Measurements from ENCODE around the gene TAF6. TPM values are rescaled to one million over a fixed set of nuclear protein-coding genes. Genes with fewer than 3 reads are reported as not detected.

TAF6 gene
- total and polyA plus RNA-seq, 2 experiments from 2014 or later: 56.3 to 141 TPM

- DNase-seq (ENCODE audit: low spot score) (no peak), ATAC-seq (no peak)
- Histone ChIP-seq H3K4me1 (ENCODE audit: insufficient read depth) (peaks cover 7% of the 10 kb centered on the region; the same call in 1 of the 2 replicates), H3K27me3 (ENCODE audit: insufficient read depth) (no peaks in the 10 kb centered on the region), H4K20me1 (replicated peaks; ENCODE audit: insufficient read depth) (peaks cover 14% of the 10 kb centered on the region), H3K4me2 (peak overlapping the region; percentile 88), H3K79me2 (replicated peaks; ENCODE audit: insufficient read depth) (no peaks in the 10 kb centered on the region; the same call in 1 of the 2 replicates), H3K9me2 (ENCODE audit: insufficient read depth) (no peaks in the 10 kb centered on the region), H3K36me3 (ENCODE audit: insufficient read depth) (no peaks in the 10 kb centered on the region), H3K4me3 (peak overlapping the region; percentile 97; the same call in 1 of the 2 replicates), H3K27ac (ENCODE audit: low read depth) (peak overlapping the region; percentile 74; the same call in 1 of the 2 replicates), H3F3A (replicated peaks; ENCODE audit: low read depth) (peaks cover 35% of the 10 kb centered on the region), H2AFZ (no peak overlapping the region)
- H3K36me3 Mint-ChIP-seq (ENCODE audit: low read depth): peaks cover 51% of the 10 kb centered on the region
- peaks cover 31% of the 10 kb centered on the region for H3K4me1 Mint-ChIP-seq
- H3K4me3 Mint-ChIP-seq: peak overlapping the region; percentile 83
- peaks cover 24% of the 10 kb centered on the region for H3K27me3 Mint-ChIP-seq (ENCODE audit: insufficient read depth, low read depth, poor library complexity)
- no peak overlapping the region; the same call in 1 of the 2 replicates for H3K27ac Mint-ChIP-seq
- no peaks in the 10 kb centered on the region for H3K9me3 Mint-ChIP-seq
- no peak for TF ChIP-seq REST (IDR thresholded peaks at IDR 0.05; ENCODE audit: unreplicated experiment)
- no peak for TF ChIP-seq ZNF462 (CRISPR knock-in tag; IDR thresholded peaks at IDR 0.05)
- no peak for TF ChIP-seq ZNF331 (CRISPR knock-in tag; IDR thresholded peaks at IDR 0.05; ENCODE audit: low read depth)
- TF ChIP-seq STAT1 (IDR thresholded peaks at IDR 0.05; ENCODE audit: unreplicated experiment): no peak
Observed at GRCh38 chr7:100157069-100157333, 37.8 kb upstream of the TAF6 start.
